ENCODE results near the gene SLC26A9. TPM values are rescaled to one million over a fixed set of nuclear protein-coding genes. Genes with fewer than 3 reads are reported as not detected.

The SLC26A9 gene
- total and polyA plus RNA-seq, 5 donors from 2014 or later: not detected

DNA sequence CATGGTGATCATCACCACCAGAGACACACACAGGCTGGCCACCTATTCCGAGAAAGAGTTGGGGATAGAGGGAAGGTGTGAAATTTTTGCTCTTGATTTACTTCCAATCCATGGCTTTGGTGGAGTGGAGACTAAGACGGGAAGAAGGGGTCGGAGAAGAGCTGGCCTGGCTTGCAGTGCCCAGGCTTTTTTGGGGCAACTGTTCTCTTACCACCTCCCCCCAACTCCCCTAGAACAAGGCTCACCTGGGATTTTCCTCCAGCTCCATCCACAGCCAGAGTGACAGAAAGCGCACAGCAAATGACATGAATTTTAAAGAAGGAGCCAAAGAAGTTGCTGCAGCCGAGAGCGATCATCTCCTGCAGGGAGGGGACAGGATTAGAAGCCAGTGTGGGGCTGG is 16.0 kb downstream of the SLC26A9 start:
- Mint-ChIP-seq H3K27me3 (peaks cover 6% of the 10 kb centered on the region), H3K4me3 (no peak overlapping the region), H3K9me3 (peaks cover 0 to 3% (median 0%) of the 10 kb centered on the region in 7 donors), H3K27ac (no peak overlapping the region), H3K4me1 (no peaks in the 10 kb centered on the region), H3K36me3 (no peaks in the 10 kb centered on the region)
- no peaks in the 10 kb centered on the region for H3K36me3 ChIP-seq (ENCODE audit: control insufficient read depth, insufficient read depth, low read length)
- DNase-seq: no peak
- ATAC-seq (ENCODE audit: low read depth in 2 of 2): no peak
- H3K4me1 ChIP-seq (ENCODE audit: control insufficient read depth, insufficient read depth, low read length, poor library complexity, severe bottlenecking): no peaks in the 10 kb centered on the region
- no peaks in the 10 kb centered on the region for H3K27me3 ChIP-seq (ENCODE audit: control insufficient read depth, insufficient read depth, low read length)
- H3K9me3 ChIP-seq (ENCODE audit: control insufficient read depth in 2 of 2, low read length in 2 of 2): no peaks in the 10 kb centered on the region
- H3K27ac ChIP-seq (ENCODE audit: insufficient read depth, low read length, poor library complexity, severe bottlenecking): no peak overlapping the region
- H3K4me3 ChIP-seq (ENCODE audit: low read depth, low read length): no peak overlapping the region

DNA sequence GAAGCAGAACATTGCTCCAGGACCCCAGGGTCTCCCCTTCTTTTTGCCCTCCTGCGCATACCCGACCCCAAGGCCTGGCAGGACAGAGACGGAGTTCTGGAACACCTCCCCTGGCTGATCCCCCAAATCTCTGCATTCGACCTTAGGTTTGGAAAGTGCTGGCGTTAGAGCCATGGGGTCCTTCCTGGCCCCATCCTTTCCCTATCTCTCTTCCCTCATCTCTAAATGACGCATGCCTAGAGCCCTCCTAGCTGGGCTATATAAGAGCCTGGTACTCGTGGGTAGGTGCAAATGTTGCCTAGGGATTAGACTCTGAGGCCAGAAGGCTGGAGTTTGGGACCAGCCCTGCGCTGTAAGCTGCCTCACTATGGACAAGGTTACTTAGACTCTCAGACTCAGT is 16.6 kb downstream of the SLC26A9 start:
- Histone ChIP-seq H3K4me1 (ENCODE audit: control insufficient read depth, insufficient read depth, low read length, poor library complexity, severe bottlenecking) (no peaks in the 10 kb centered on the region), H3K27me3 (ENCODE audit: control insufficient read depth, insufficient read depth, low read length) (no peaks in the 10 kb centered on the region), H3K36me3 (ENCODE audit: control insufficient read depth, insufficient read depth, low read length) (no peaks in the 10 kb centered on the region), H3K9me3 (ENCODE audit: control insufficient read depth in 2 of 2, low read length in 2 of 2) (no peaks in the 10 kb centered on the region), H3K4me3 (ENCODE audit: low read depth, low read length) (no peak overlapping the region), H3K27ac (ENCODE audit: insufficient read depth, low read length, poor library complexity, severe bottlenecking) (no peak overlapping the region)
- peaks cover 5% of the 10 kb centered on the region for H3K27me3 Mint-ChIP-seq
- DNase-seq (no peak), ATAC-seq (ENCODE audit: low read depth in 2 of 2) (no peak)
- no peak overlapping the region for H3K27ac Mint-ChIP-seq
- peaks cover 0 to 3% (median 0%) of the 10 kb centered on the region in 7 donors for H3K9me3 Mint-ChIP-seq
- H3K4me3 Mint-ChIP-seq: no peak overlapping the region
- no peaks in the 10 kb centered on the region for H3K36me3 Mint-ChIP-seq
- H3K4me1 Mint-ChIP-seq: no peaks in the 10 kb centered on the region

DNA sequence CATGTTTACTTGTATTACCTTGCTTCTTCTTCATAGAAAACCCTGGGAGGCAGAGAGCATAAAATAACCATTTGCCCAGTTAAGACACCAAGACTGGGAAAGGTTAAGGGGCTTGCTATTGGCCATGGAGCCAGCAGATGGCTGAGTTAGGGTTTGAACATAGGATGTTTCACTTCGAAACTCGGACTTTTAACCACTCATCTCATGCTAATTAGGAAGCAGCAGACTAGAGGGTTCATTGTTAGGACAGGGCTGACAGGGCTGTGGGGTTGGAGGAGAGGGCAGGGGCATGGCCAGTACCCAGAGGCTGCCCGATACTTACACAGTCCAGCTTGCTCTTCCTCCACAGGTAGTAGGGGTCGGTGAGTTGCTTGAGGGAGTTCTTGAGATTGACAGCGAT is 17.0 kb downstream of the SLC26A9 start:
- H3K27me3 ChIP-seq (ENCODE audit: control insufficient read depth, insufficient read depth, low read length): no peaks in the 10 kb centered on the region
- no peaks in the 10 kb centered on the region for H3K4me1 ChIP-seq (ENCODE audit: control insufficient read depth, insufficient read depth, low read length, poor library complexity, severe bottlenecking)
- DNase-seq: no peak
- peaks cover 5% of the 10 kb centered on the region for H3K27me3 Mint-ChIP-seq
- no peak overlapping the region for H3K4me3 ChIP-seq (ENCODE audit: low read depth, low read length)
- H3K9me3 Mint-ChIP-seq: peaks cover 0 to 3% (median 0%) of the 10 kb centered on the region in 7 donors
- no peaks in the 10 kb centered on the region for H3K36me3 ChIP-seq (ENCODE audit: control insufficient read depth, insufficient read depth, low read length)
- ATAC-seq (ENCODE audit: low read depth in 2 of 2): no peak
- H3K36me3 Mint-ChIP-seq: no peaks in the 10 kb centered on the region
- H3K9me3 ChIP-seq (ENCODE audit: control insufficient read depth in 2 of 2, low read length in 2 of 2): no peaks in the 10 kb centered on the region
- no peak overlapping the region for H3K27ac ChIP-seq (ENCODE audit: insufficient read depth, low read length, poor library complexity, severe bottlenecking)
- H3K4me1 Mint-ChIP-seq: no peaks in the 10 kb centered on the region
- H3K27ac Mint-ChIP-seq: no peak overlapping the region
- no peak overlapping the region for H3K4me3 Mint-ChIP-seq

DNA sequence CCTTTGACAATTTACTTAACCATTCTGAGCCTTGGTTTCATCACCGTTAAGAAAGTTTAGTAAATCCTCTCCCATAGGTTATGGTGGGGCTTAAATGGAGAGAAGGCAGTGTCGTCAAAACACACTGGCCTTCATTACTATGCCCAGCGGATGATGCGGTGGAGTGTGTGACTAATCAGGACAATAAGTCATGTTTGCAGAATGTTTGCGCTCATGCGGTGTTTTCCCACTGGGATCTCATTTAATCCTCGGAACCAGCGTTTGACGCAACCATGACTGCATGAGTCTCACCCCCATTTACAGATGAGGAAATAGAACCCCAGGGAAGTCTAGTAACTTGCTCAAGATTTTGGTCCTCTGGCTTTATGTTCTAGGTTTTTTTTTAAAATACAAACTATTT is 17.5 kb downstream of the SLC26A9 start:
- no peaks in the 10 kb centered on the region for H3K36me3 ChIP-seq (ENCODE audit: control insufficient read depth, insufficient read depth, low read length)
- H3K27ac ChIP-seq (ENCODE audit: insufficient read depth, low read length, poor library complexity, severe bottlenecking): no peak overlapping the region
- H3K36me3 Mint-ChIP-seq: no peaks in the 10 kb centered on the region
- peaks cover 5% of the 10 kb centered on the region for H3K27me3 Mint-ChIP-seq
- no peak overlapping the region for H3K4me3 ChIP-seq (ENCODE audit: low read depth, low read length)
- no peaks in the 10 kb centered on the region for H3K4me1 Mint-ChIP-seq
- ATAC-seq (ENCODE audit: low read depth in 2 of 2) (no peak), DNase-seq (no peak)
- H3K27ac Mint-ChIP-seq: no peak overlapping the region
- peaks cover 0 to 2% (median 0%) of the 10 kb centered on the region in 7 donors for H3K9me3 Mint-ChIP-seq
- H3K27me3 ChIP-seq (ENCODE audit: control insufficient read depth, insufficient read depth, low read length): no peaks in the 10 kb centered on the region
- H3K4me3 Mint-ChIP-seq: no peak overlapping the region
- H3K9me3 ChIP-seq (ENCODE audit: control insufficient read depth in 2 of 2, low read length in 2 of 2): no peaks in the 10 kb centered on the region
- no peaks in the 10 kb centered on the region for H3K4me1 ChIP-seq (ENCODE audit: control insufficient read depth, insufficient read depth, low read length, poor library complexity, severe bottlenecking)

DNA sequence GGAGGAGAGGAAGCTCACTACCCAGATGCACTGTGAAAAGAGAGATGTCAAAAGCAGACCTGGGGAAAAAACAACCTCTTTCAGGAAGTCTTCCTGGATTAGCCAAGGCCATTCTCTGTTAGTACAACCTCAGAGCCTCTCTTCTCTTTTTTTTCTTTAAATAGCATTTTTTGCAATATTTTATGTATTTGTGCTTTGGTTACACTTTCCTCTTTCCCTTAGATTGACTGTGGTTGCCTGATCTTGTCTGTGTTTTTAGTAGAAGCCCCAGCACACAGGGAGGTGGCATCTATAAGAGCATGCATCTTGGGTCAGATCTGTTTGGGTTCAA is 18.8 kb downstream of the SLC26A9 start:
- H3K4me1 Mint-ChIP-seq: peaks cover 0 to 5% (median 0%) of the 10 kb centered on the region in 4 donors
- DNase-seq (no peak), ATAC-seq (ENCODE audit: low read depth in 2 of 2) (no peak)
- Histone ChIP-seq H3K27me3 (ENCODE audit: control insufficient read depth, insufficient read depth, low read length) (no peaks in the 10 kb centered on the region), H3K4me3 (ENCODE audit: low read depth, low read length) (no peak overlapping the region), H3K4me1 (ENCODE audit: control insufficient read depth, insufficient read depth, low read length, poor library complexity, severe bottlenecking) (no peaks in the 10 kb centered on the region), H3K36me3 (ENCODE audit: control insufficient read depth, insufficient read depth, low read length) (no peaks in the 10 kb centered on the region), H3K9me3 (ENCODE audit: control insufficient read depth in 2 of 2, low read length in 2 of 2) (no peaks in the 10 kb centered on the region), H3K27ac (ENCODE audit: insufficient read depth, low read length, poor library complexity, severe bottlenecking) (no peak overlapping the region)
- peaks cover 0 to 1% (median 0%) of the 10 kb centered on the region in 7 donors for H3K9me3 Mint-ChIP-seq
- H3K4me3 Mint-ChIP-seq: no peak overlapping the region
- H3K27ac Mint-ChIP-seq: no peak overlapping the region
- H3K36me3 Mint-ChIP-seq: no peaks in the 10 kb centered on the region
- peaks cover 5% of the 10 kb centered on the region for H3K27me3 Mint-ChIP-seq

DNA sequence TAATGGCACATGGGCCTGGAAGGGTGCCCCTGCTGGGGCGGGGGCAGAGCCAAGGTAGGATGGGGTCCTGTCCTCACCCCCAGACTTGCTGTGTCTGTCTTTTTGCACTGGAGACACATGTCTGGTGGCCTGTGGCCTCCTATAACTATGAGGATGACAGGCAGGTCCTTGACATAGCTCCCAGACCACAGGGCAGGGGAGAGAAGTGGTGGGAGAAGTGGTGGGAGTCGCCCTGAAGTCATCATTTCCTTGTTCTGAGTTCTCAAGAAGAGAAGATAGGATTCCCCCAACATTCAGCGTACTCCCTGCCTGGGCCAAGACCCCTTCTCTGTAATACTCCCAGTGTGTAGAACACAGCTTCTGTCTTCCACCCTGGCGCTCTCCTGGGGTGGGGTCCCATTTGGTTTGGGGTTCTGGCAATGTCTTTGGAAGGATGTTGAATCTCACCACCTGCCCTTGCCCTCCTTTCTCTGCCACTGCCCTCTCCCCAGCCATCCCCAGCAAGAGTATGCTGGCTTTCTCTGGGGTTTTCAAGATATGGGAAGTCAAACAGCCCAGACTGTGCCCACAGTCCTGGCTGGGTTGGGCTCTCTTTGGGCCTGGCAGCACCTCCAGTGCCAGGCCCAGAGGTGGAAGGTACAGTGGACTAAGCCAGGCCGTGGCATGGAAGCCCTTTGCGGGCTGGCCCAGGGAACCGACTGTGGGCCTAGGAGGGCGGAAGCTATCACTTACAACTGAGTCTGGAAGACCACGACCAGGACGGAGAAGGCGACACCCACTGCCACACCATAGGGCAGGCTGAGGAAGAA is 19.4 kb downstream of the SLC26A9 start:
- Mint-ChIP-seq H3K9me3 (peaks cover 0 to 1% (median 0%) of the 10 kb centered on the region in 7 donors), H3K27ac (peak overlapping the region in 2 of 3 donors; percentile 20 to 27), H3K27me3 (peaks cover 5% of the 10 kb centered on the region), H3K36me3 (no peaks in the 10 kb centered on the region), H3K4me3 (no peak overlapping the region), H3K4me1 (peaks cover 0 to 5% (median 1%) of the 10 kb centered on the region in 4 donors)
- no peaks in the 10 kb centered on the region for H3K4me1 ChIP-seq (ENCODE audit: control insufficient read depth, insufficient read depth, low read length, poor library complexity, severe bottlenecking)
- no peaks in the 10 kb centered on the region for H3K9me3 ChIP-seq (ENCODE audit: control insufficient read depth in 2 of 2, low read length in 2 of 2)
- DNase-seq: no peak
- H3K27ac ChIP-seq (ENCODE audit: insufficient read depth, low read length, poor library complexity, severe bottlenecking): no peak overlapping the region
- H3K27me3 ChIP-seq (ENCODE audit: control insufficient read depth, insufficient read depth, low read length): no peaks in the 10 kb centered on the region
- no peaks in the 10 kb centered on the region for H3K36me3 ChIP-seq (ENCODE audit: control insufficient read depth, insufficient read depth, low read length)
- ATAC-seq (ENCODE audit: low read depth in 2 of 2): no peak
- H3K4me3 ChIP-seq (ENCODE audit: low read depth, low read length): no peak overlapping the region

DNA sequence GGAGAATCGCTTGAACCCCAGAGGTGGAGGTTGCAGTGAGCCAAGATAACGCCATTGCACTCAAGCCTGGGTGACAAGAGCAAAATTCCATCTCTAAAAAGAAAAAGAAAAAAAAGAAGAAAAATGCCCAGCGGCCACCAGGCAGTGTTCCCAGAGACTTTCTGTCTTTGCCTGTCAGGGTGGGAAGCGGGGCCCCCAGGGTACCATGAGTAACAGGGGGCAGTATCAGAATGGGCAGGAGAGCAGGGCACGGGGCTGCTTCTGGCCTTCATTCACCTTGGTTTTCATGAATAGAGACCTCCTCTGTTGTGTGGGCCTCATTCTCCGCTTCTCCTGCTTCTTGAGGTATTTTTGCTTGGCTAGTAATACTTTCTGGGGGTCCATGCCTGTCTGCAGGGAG is 20.4 kb downstream of the SLC26A9 start:
- Mint-ChIP-seq H3K36me3 (no peaks in the 10 kb centered on the region), H3K4me1 (peaks cover 0 to 5% (median 1%) of the 10 kb centered on the region in 4 donors)

DNA sequence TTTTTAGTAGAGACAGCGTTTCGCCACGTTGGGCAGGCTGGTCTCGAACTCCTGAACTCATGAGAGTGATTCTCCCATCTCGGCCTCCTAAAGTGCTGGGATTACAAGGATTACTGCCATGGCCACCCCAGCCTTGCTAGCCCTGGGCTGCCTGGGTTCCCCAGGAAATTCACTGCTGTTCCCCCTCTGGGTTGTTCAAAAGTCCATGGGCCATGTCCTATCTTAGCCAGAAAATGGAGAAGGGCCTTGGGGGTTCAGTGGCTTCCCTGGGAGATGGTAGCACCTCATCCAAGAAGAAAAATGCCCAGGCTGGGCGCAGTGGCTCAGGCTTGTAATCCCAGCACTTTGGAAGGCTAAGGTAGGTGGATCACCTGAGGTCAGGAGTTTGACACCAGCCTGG is 20.9 kb downstream of the SLC26A9 start:
- no peak for DNase-seq

More for the DNA sequence above, 20.4 kb downstream of the SLC26A9 start:
- no peak overlapping the region for H3K27ac Mint-ChIP-seq
- H3K9me3 Mint-ChIP-seq: peaks cover 0 to 1% (median 0%) of the 10 kb centered on the region in 7 donors
- DNase-seq: no peak
- no peak overlapping the region for H3K27ac ChIP-seq (ENCODE audit: insufficient read depth, low read length, poor library complexity, severe bottlenecking)
- no peaks in the 10 kb centered on the region for H3K36me3 ChIP-seq (ENCODE audit: control insufficient read depth, insufficient read depth, low read length)
- no peak for ATAC-seq (ENCODE audit: low read depth in 2 of 2)
- no peaks in the 10 kb centered on the region for H3K27me3 ChIP-seq (ENCODE audit: control insufficient read depth, insufficient read depth, low read length)
- no peaks in the 10 kb centered on the region for H3K9me3 ChIP-seq (ENCODE audit: control insufficient read depth in 2 of 2, low read length in 2 of 2)
- H3K4me3 Mint-ChIP-seq: no peak overlapping the region
- no peaks in the 10 kb centered on the region for H3K4me1 ChIP-seq (ENCODE audit: control insufficient read depth, insufficient read depth, low read length, poor library complexity, severe bottlenecking)
- no peak overlapping the region for H3K4me3 ChIP-seq (ENCODE audit: low read depth, low read length)
- H3K27me3 Mint-ChIP-seq: peaks cover 5% of the 10 kb centered on the region

More for the DNA sequence above, 20.9 kb downstream of the SLC26A9 start:
- Mint-ChIP-seq H3K27me3 (peaks cover 5% of the 10 kb centered on the region), H3K4me1 (peaks cover 0 to 5% (median 1%) of the 10 kb centered on the region in 4 donors), H3K27ac (no peak overlapping the region), H3K4me3 (no peak overlapping the region), H3K9me3 (peaks cover 0 to 1% (median 0%) of the 10 kb centered on the region in 7 donors), H3K36me3 (no peaks in the 10 kb centered on the region)
- H3K27ac ChIP-seq (ENCODE audit: insufficient read depth, low read length, poor library complexity, severe bottlenecking): no peak overlapping the region
- no peaks in the 10 kb centered on the region for H3K4me1 ChIP-seq (ENCODE audit: control insufficient read depth, insufficient read depth, low read length, poor library complexity, severe bottlenecking)
- no peak for ATAC-seq (ENCODE audit: low read depth in 2 of 2)
- H3K9me3 ChIP-seq (ENCODE audit: control insufficient read depth in 2 of 2, low read length in 2 of 2): no peaks in the 10 kb centered on the region
- no peaks in the 10 kb centered on the region for H3K27me3 ChIP-seq (ENCODE audit: control insufficient read depth, insufficient read depth, low read length)
- H3K36me3 ChIP-seq (ENCODE audit: control insufficient read depth, insufficient read depth, low read length): no peaks in the 10 kb centered on the region
- no peak overlapping the region for H3K4me3 ChIP-seq (ENCODE audit: low read depth, low read length)
